GM23338 (cell line): ENCODE data around the gene PIGK. TPM values are rescaled to one million over a fixed set of nuclear protein-coding genes. Genes with fewer than 3 reads are reported as not detected.

Source experiments
- ATAC-seq: fragments of 200-7000 bp; cut with Tn5 transposase; 3 replicates; pipeline ENCODE4 v1.9.1; 2020
- DNase-seq: peaks from one replicate; pipeline ENCODE4 v3.0.0-alpha.2; 2015; ENCODE audit warnings: low spot score
- H2AFZ ChIP-seq: fragments of 200-600 bp; sonication (generic); 2 replicates; pipeline ENCODE4 v1.8.0; 2016; ENCODE audit warnings: antibody characterized with exemption, mild to moderate bottlenecking, moderate library complexity
- H3F3A ChIP-seq: fragments of 200-600 bp; sonication (generic); replicated peaks from 2 replicates; pipeline ENCODE4 v1.8.0; 2017; ENCODE audit warnings: antibody characterized with exemption, mixed run types, low read depth
- H3K27ac ChIP-seq: fragments of 200-600 bp; sonication (generic); 2 replicates; pipeline ENCODE4 v1.6.1; 2016; ENCODE audit warnings: low read depth
- H3K27me3 ChIP-seq: fragments of 200-600 bp; sonication (generic); 2 replicates; pipeline ENCODE4 v1.8.0; 2016; ENCODE audit warnings: mild to moderate bottlenecking, mixed run types, moderate library complexity; ENCODE audit not compliant: insufficient read depth
- H3K36me3 ChIP-seq: fragments of 200-600 bp; sonication (generic); 2 replicates; pipeline ENCODE4 v1.8.0; 2016; ENCODE audit warnings: mild to moderate bottlenecking; ENCODE audit not compliant: insufficient read depth
- H3K4me1 ChIP-seq: fragments of 200-600 bp; sonication (generic); 2 replicates; pipeline ENCODE4 v1.8.0; 2016; ENCODE audit warnings: mild to moderate bottlenecking, moderate library complexity; ENCODE audit not compliant: insufficient read depth
- H3K4me2 ChIP-seq: fragments of 200-600 bp; sonication (generic); 2 replicates; pipeline ENCODE4 v1.7.1; 2017; ENCODE audit warnings: mixed run types
- H3K4me3 ChIP-seq: fragments of 200-600 bp; sonication (generic); 2 replicates; pipeline ENCODE4 v1.6.1; 2016; ENCODE audit warnings: mixed run types
- H3K79me2 ChIP-seq: fragments of 200-600 bp; sonication (generic); replicated peaks from 2 replicates; pipeline ENCODE4 v1.8.0; 2017; ENCODE audit warnings: mild to moderate bottlenecking; ENCODE audit not compliant: insufficient read depth
- H3K9me2 ChIP-seq: fragments of 200-600 bp; sonication (generic); 2 replicates; pipeline ENCODE4 v1.8.0; 2017; ENCODE audit not compliant: insufficient read depth
- H4K20me1 ChIP-seq: fragments of 200-600 bp; sonication (generic); replicated peaks from 2 replicates; pipeline ENCODE4 v1.8.0; 2017; ENCODE audit warnings: mild to moderate bottlenecking; ENCODE audit not compliant: insufficient read depth
- H3K27ac Mint-ChIP-seq: 2 replicates; pipeline ENCODE4 v1.8.0; 2020; ENCODE audit warnings: inconsistent platforms, mild to moderate bottlenecking, moderate library complexity, mixed read lengths
- H3K27me3 Mint-ChIP-seq: 3 replicates; pipeline ENCODE4 v1.8.0; 2022; ENCODE audit warnings: low read depth, mild to moderate bottlenecking, moderate library complexity, mixed read lengths, inconsistent platforms; ENCODE audit not compliant: insufficient read depth, poor library complexity
- H3K36me3 Mint-ChIP-seq: 3 replicates; pipeline ENCODE4 v1.8.0; 2021; ENCODE audit warnings: low read depth, mild to moderate bottlenecking, inconsistent platforms, moderate library complexity, mixed read lengths
- H3K4me1 Mint-ChIP-seq: 3 replicates; pipeline ENCODE4 v1.8.0; 2020; ENCODE audit warnings: mild to moderate bottlenecking, inconsistent platforms, mixed read lengths
- H3K4me3 Mint-ChIP-seq: 3 replicates; pipeline ENCODE4 v1.8.0; 2021; ENCODE audit warnings: moderate library complexity, mild to moderate bottlenecking, inconsistent platforms, mixed read lengths
- H3K9me3 Mint-ChIP-seq: 3 replicates; pipeline ENCODE4 v1.8.0; 2020; ENCODE audit warnings: moderate library complexity, mild to moderate bottlenecking, inconsistent platforms, mixed read lengths
- CREB1 ChIP-seq: fragments of 250-450 bp; sonication (Bioruptor Pico); IDR thresholded peaks from 2 replicates; pipeline ENCODE4 v1.5.0; 2020; ENCODE audit warnings: low read depth, mild to moderate bottlenecking, moderate library complexity
- EZH2 ChIP-seq: fragments of 200-600 bp; sonication (generic); IDR thresholded peaks from one replicate; pipeline ENCODE4 v1.8.0; 2017; ENCODE audit warnings: antibody characterized with exemption, mild to moderate bottlenecking, low read depth; ENCODE audit not compliant: unreplicated experiment
- EZH2phosphoT487 ChIP-seq: fragments of 200-600 bp; sonication (generic); IDR thresholded peaks from one replicate; pipeline ENCODE4 v1.8.1; 2018; ENCODE audit warnings: antibody characterized with exemption; ENCODE audit not compliant: unreplicated experiment
- JUNB ChIP-seq: IDR thresholded peaks from one replicate; pipeline ENCODE4 v1.6.1; 2016; ENCODE audit warnings: antibody characterized with exemption; ENCODE audit not compliant: unreplicated experiment
- NANOG ChIP-seq: IDR thresholded peaks from 2 replicates; pipeline ENCODE4 v1.6.1; 2016; ENCODE audit warnings: antibody characterized with exemption, borderline replicate concordance
- POLR2AphosphoS5 ChIP-seq: IDR thresholded peaks from 2 replicates; pipeline ENCODE4 v1.6.1; 2016; ENCODE audit warnings: antibody characterized with exemption, low read depth
- STAT1 ChIP-seq: IDR thresholded peaks from one replicate; pipeline ENCODE4 v1.6.1; 2016; ENCODE audit warnings: antibody characterized with exemption; ENCODE audit not compliant: unreplicated experiment
- ZNF114 ChIP-seq: fragments of 250-450 bp; sonication (Bioruptor Pico); IDR thresholded peaks from 2 replicates; pipeline ENCODE4 v1.5.0; 2020; ENCODE audit warnings: mild to moderate bottlenecking, moderate library complexity
- ZNF331 ChIP-seq: fragments of 250-450 bp; sonication (Bioruptor Pico); IDR thresholded peaks from 2 replicates; pipeline ENCODE4 v1.5.0; 2020; ENCODE audit warnings: low read depth, mild to moderate bottlenecking, moderate library complexity
- polyA plus RNA-seq: library from polyadenylated mRNA; unstranded; fragments of >200 nt; fragmentation: Nextera tagmentation; extraction: Ambion mirVana; gene quantifications from 2 replicates; pipeline ENCODE4 v1.2.1, GENCODE V29; 2016
- total RNA-seq: library from RNA; depleted of rRNA; stranded (reverse); fragments of >200 nt; shearing (Covaris generic); gene quantifications from 2 replicates; pipeline ENCODE4 v1.2.3, GENCODE V29; 2014
- TF ChIP-seq, protein P1 (sequence below): IDR thresholded peaks from 2 replicates; pipeline ENCODE4 v1.6.1; 2016; ENCODE audit warnings: antibody characterized with exemption
- TF ChIP-seq, protein P2 (sequence below), 2 experiments: fragments of 200-600 bp in 1 of 2; sonication (generic) in 1 of 2; conservative IDR thresholded peaks; 2 replicates each; pipeline versions ENCODE4 v1.5.1 to v1.6.1; 2016 to 2017; ENCODE audit warnings: antibody characterized with exemption in 2 of 2, low read depth in 2 of 2, mild to moderate bottlenecking in 2 of 2, moderate library complexity in 1 of 2
- TF ChIP-seq, protein P3 (sequence below): fragments of 250-450 bp; sonication (Bioruptor Pico); IDR thresholded peaks from 2 replicates; pipeline ENCODE4 v1.5.0; 2020; ENCODE audit warnings: mild to moderate bottlenecking, moderate library complexity
- TF ChIP-seq, protein P4 (sequence below): IDR thresholded peaks from one replicate; pipeline ENCODE4 v1.6.1; 2018; ENCODE audit warnings: antibody characterized with exemption; ENCODE audit not compliant: unreplicated experiment

PIGK gene
- total and polyA plus RNA-seq, 2 experiments from 2014 or later, result 16.4 to 26.4 TPM

DNA sequence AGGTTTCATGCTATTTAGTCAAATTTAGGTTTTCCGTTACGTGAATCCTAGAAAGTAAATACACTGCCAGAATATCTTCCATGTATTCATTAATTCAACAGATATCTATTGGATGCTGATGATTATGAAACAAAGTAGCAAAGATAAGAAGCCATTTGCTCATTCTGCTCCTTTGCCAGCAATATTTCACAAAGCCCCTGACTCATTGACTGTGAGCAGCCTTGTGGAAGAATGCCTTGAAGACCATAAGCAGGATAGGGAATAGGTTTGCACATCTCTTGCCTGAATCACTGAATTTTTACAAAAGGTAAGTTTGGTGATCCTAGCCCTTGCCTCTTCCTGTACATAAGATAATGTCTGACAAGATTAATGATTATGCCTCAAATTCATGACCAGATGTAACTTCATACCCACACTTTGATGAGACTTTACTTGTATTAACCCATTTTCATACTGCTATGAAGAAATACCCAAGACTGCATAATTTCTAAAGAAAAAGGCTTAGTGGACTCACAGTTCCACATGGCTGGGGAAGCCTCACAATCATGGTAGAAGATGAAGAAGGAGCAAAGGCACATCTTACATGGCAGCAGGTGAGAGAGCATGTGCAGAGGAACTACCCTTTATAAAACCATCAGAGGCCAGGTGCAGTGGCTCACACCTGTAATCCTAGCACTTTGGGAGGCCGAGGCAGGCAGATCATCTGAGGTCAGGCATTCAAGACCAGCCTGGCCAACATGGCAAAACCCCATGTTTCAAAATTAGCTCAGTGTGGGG is 1.6 kb upstream of the PIGK start:
- peaks cover 41% of the 10 kb centered on the region for H3K36me3 Mint-ChIP-seq
- H3K27ac ChIP-seq, result no peak overlapping the region
- peaks cover 35% of the 10 kb centered on the region for H3K79me2 ChIP-seq
- DNase-seq (no peak), ATAC-seq (no peak)
- H3K4me1 ChIP-seq, result peaks cover 14% of the 10 kb centered on the region
- peaks cover 7% of the 10 kb centered on the region for H3K27me3 Mint-ChIP-seq
- peak overlapping the region; percentile 96; the same call in 1 of the 2 replicates for H3K4me3 ChIP-seq
- H3K4me3 Mint-ChIP-seq, result peak overlapping the region; percentile 58
- H2AFZ ChIP-seq, result no peak overlapping the region
- H3K27ac Mint-ChIP-seq, result no peak overlapping the region
- TF ChIP-seq EZH2, result no peak
- TF ChIP-seq, protein P1, sequence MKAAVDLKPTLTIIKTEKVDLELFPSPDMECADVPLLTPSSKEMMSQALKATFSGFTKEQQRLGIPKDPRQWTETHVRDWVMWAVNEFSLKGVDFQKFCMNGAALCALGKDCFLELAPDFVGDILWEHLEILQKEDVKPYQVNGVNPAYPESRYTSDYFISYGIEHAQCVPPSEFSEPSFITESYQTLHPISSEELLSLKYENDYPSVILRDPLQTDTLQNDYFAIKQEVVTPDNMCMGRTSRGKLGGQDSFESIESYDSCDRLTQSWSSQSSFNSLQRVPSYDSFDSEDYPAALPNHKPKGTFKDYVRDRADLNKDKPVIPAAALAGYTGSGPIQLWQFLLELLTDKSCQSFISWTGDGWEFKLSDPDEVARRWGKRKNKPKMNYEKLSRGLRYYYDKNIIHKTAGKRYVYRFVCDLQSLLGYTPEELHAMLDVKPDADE, result no peak
- TF ChIP-seq, protein P2, sequence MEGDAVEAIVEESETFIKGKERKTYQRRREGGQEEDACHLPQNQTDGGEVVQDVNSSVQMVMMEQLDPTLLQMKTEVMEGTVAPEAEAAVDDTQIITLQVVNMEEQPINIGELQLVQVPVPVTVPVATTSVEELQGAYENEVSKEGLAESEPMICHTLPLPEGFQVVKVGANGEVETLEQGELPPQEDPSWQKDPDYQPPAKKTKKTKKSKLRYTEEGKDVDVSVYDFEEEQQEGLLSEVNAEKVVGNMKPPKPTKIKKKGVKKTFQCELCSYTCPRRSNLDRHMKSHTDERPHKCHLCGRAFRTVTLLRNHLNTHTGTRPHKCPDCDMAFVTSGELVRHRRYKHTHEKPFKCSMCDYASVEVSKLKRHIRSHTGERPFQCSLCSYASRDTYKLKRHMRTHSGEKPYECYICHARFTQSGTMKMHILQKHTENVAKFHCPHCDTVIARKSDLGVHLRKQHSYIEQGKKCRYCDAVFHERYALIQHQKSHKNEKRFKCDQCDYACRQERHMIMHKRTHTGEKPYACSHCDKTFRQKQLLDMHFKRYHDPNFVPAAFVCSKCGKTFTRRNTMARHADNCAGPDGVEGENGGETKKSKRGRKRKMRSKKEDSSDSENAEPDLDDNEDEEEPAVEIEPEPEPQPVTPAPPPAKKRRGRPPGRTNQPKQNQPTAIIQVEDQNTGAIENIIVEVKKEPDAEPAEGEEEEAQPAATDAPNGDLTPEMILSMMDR (conservative IDR thresholded peaks at IDR 0.05; ENCODE audit: low read depth in 2 of 2), result no peak
- TF ChIP-seq POLR2AphosphoS5, result no peak
- no peak for TF ChIP-seq CREB1 (CRISPR knock-in tag)
- TF ChIP-seq, protein P3, sequence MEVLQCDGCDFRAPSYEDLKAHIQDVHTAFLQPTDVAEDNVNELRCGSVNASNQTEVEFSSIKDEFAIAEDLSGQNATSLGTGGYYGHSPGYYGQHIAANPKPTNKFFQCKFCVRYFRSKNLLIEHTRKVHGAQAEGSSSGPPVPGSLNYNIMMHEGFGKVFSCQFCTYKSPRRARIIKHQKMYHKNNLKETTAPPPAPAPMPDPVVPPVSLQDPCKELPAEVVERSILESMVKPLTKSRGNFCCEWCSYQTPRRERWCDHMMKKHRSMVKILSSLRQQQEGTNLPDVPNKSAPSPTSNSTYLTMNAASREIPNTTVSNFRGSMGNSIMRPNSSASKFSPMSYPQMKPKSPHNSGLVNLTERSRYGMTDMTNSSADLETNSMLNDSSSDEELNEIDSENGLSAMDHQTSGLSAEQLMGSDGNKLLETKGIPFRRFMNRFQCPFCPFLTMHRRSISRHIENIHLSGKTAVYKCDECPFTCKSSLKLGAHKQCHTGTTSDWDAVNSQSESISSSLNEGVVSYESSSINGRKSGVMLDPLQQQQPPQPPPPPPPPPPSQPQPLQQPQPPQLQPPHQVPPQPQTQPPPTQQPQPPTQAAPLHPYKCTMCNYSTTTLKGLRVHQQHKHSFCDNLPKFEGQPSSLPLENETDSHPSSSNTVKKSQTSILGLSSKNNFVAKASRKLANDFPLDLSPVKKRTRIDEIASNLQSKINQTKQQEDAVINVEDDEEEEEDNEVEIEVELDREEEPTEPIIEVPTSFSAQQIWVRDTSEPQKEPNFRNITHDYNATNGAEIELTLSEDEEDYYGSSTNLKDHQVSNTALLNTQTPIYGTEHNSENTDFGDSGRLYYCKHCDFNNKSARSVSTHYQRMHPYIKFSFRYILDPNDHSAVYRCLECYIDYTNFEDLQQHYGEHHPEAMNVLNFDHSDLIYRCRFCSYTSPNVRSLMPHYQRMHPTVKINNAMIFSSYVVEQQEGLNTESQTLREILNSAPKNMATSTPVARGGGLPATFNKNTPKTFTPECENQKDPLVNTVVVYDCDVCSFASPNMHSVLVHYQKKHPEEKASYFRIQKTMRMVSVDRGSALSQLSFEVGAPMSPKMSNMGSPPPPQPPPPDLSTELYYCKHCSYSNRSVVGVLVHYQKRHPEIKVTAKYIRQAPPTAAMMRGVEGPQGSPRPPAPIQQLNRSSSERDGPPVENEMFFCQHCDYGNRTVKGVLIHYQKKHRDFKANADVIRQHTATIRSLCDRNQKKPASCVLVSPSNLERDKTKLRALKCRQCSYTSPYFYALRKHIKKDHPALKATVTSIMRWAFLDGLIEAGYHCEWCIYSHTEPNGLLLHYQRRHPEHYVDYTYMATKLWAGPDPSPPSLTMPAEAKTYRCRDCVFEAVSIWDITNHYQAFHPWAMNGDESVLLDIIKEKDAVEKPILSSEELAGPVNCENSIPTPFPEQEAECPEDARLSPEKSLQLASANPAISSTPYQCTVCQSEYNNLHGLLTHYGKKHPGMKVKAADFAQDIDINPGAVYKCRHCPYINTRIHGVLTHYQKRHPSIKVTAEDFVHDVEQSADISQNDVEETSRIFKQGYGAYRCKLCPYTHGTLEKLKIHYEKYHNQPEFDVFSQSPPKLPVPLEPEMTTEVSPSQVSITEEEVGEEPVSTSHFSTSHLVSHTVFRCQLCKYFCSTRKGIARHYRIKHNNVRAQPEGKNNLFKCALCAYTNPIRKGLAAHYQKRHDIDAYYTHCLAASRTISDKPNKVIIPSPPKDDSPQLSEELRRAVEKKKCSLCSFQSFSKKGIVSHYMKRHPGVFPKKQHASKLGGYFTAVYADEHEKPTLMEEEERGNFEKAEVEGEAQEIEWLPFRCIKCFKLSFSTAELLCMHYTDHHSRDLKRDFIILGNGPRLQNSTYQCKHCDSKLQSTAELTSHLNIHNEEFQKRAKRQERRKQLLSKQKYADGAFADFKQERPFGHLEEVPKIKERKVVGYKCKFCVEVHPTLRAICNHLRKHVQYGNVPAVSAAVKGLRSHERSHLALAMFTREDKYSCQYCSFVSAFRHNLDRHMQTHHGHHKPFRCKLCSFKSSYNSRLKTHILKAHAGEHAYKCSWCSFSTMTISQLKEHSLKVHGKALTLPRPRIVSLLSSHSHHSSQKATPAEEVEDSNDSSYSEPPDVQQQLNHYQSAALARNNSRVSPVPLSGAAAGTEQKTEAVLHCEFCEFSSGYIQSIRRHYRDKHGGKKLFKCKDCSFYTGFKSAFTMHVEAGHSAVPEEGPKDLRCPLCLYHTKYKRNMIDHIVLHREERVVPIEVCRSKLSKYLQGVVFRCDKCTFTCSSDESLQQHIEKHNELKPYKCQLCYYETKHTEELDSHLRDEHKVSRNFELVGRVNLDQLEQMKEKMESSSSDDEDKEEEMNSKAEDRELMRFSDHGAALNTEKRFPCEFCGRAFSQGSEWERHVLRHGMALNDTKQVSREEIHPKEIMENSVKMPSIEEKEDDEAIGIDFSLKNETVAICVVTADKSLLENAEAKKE (CRISPR knock-in tag), result no peak
- no peak for TF ChIP-seq ZNF114 (CRISPR knock-in tag)
- no peak for TF ChIP-seq JUNB
- no peak for TF ChIP-seq NANOG
- no peak for TF ChIP-seq STAT1
- no peak for TF ChIP-seq ZNF331
- TF ChIP-seq EZH2phosphoT487, result no peak
- TF ChIP-seq, protein P4, sequence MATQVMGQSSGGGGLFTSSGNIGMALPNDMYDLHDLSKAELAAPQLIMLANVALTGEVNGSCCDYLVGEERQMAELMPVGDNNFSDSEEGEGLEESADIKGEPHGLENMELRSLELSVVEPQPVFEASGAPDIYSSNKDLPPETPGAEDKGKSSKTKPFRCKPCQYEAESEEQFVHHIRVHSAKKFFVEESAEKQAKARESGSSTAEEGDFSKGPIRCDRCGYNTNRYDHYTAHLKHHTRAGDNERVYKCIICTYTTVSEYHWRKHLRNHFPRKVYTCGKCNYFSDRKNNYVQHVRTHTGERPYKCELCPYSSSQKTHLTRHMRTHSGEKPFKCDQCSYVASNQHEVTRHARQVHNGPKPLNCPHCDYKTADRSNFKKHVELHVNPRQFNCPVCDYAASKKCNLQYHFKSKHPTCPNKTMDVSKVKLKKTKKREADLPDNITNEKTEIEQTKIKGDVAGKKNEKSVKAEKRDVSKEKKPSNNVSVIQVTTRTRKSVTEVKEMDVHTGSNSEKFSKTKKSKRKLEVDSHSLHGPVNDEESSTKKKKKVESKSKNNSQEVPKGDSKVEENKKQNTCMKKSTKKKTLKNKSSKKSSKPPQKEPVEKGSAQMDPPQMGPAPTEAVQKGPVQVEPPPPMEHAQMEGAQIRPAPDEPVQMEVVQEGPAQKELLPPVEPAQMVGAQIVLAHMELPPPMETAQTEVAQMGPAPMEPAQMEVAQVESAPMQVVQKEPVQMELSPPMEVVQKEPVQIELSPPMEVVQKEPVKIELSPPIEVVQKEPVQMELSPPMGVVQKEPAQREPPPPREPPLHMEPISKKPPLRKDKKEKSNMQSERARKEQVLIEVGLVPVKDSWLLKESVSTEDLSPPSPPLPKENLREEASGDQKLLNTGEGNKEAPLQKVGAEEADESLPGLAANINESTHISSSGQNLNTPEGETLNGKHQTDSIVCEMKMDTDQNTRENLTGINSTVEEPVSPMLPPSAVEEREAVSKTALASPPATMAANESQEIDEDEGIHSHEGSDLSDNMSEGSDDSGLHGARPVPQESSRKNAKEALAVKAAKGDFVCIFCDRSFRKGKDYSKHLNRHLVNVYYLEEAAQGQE, result no peak
- 0 out of 2 replicates have a peak, but pooled peaks cover 5% of the 10 kb centered on the region for H3K9me2 ChIP-seq
- 0 out of 2 replicates have a peak, but pooled peaks cover 4% of the 10 kb centered on the region for H3K36me3 ChIP-seq
- peaks cover 19% of the 10 kb centered on the region for H3K4me1 Mint-ChIP-seq
- peaks cover 19% of the 10 kb centered on the region for H3K9me3 Mint-ChIP-seq
- no peaks in the 10 kb centered on the region for H3F3A ChIP-seq
- no peak overlapping the region for H3K4me2 ChIP-seq
- no peaks in the 10 kb centered on the region for H3K27me3 ChIP-seq
- no peaks in the 10 kb centered on the region for H4K20me1 ChIP-seq
